HG03064 (cell line): ENCODE data around the gene TNFAIP2.

Source experiments
- ATAC-seq: cut with Tn5 transposase; IDR thresholded peaks from one replicate; pipeline ENCODE4 v1.9.1; 2021; ENCODE audit warnings: low read depth; ENCODE audit not compliant: unreplicated experiment

TNFAIP2 gene

GRCh38 chr14:103178521-103178920 is 55.3 kb downstream of the TNFAIP2 start:
- no peak for ATAC-seq

DNA sequence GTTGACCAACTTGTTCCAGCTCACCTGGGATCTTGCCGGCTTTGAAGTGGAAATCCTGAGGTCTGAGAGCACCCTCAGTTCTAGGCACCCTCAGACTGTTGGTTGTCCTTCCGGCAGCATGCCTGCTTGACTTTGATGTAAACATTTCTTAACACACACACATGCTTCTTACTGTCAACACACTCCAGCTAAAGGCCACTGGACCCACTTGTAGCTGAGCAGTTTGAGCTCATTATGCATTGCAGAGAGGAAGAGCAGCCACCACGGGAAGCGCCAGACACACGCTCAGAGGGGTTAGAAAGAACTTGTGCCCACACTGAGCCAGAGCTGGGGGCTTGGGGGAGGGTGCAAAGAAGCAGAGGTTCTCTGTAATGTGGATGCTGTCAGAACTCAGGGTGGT is 55.8 kb downstream of the TNFAIP2 start:
- ATAC-seq = no peak

DNA sequence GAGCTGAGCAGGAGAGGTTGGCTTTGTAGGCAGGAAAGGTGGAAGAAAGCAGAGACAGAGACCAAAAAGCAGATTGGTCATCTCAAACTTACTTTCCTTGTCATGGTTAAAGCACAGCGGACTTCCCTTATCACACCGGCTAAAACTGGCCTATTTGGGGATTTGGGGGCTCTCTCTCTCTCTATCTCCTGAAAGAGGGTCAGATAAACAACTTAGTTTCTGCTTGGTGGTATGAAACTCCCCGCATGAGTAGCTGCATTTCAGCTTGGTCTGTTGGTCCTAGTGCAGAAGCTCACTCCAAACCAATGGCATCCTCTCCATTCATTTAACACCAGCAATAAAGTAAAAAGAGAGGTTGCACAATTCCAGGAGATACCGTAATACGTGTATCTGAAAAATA is 57.1 kb downstream of the TNFAIP2 start:
- ATAC-seq = no peak

- ATAC-seq = no peak
These were observed 60.8 kb downstream of the TNFAIP2 start for GRCh38 chr14:103184046-103184445.

DNA sequence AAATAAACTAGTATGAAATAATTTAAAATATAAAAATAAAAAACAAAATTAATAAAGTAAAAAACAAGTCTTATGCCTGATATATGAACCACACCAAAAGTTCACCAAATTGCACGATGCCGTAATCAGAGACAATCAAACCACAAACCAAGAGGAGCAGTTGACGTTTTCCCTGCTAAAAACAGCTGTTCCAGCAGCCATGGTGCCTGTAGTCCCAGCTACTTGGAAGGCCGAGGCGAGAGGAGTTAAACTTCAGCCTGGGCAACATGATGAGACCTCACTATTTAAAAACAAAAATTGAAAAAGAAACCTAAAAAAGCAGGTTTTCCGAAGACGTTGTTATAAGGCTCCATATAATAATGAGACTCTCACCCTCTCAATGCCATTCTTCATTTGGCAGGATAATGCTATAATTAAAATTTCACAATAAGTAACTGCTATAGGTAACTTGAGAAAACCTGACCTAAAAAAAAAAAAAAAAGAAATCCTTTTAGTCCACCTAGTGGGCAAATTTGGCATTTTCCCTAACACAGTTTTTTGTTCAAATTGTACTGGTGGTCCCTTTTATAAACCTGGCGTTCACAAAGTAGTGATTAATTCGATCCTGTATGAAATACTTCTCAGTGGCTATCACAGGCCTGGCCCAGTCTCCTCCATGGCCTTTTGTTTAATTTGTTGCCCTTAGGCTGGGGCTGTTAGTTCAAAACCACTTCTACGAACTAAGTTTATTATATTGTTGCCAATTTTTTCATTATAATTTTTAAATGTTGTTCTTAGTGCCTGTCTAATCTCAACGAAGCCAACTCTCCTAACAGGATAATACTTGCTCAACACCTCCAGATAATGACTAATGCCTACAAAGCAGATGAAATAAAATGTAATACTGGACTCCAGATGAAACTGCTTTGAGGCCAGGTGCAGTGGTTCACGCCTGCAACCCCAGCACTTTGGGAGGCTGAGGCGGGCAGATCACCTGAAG is 62.1 kb downstream of the TNFAIP2 start:
- ATAC-seq = no peak

GRCh38 chr14:103186241-103186822 is 63.1 kb downstream of the TNFAIP2 start:
- no peak for ATAC-seq
